HG03135 (cell line): Measurements from ENCODE around the gene ADAM12.
"Not testable (repeated sequence)": the region's sequence is repeated elsewhere in the genome, so short reads cannot be mapped to it uniquely, and the experiment has no call there.

Experiments used
- ATAC-seq: cut with Tn5 transposase; IDR thresholded peaks from one replicate; pipeline ENCODE4 v1.9.1; 2021; ENCODE audit warnings: mild to moderate bottlenecking, moderate library complexity; ENCODE audit not compliant: unreplicated experiment

The ADAM12 gene

GRCh38 chr10:126065751-126066377 is 322.4 kb downstream of the ADAM12 start:
- ATAC-seq = no peak

DNA sequence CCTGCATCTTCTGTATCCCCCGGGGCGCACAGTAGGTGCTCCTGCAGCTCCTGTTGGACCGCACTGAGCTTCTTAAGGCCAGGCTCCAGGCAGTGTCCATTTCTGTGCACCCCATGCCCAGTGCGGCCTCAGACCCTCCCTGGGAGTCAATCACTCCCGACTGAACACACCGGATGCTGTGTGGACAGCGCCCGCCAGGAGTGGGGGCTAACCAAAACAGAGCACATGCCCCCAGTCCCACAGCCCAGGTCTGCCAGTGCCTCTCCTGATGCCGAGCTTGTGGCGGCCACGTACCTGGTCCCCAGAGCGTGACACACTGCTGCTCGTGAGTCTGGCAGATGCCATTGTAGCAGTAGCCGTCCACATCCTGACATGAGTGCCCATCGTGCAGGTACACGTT is 323.8 kb downstream of the ADAM12 start:
- ATAC-seq = no peak

GRCh38 chr10:126063353-126063791 is 324.9 kb downstream of the ADAM12 start:
- ATAC-seq = no peak

GRCh38 chr10:126062131-126063032 is 325.9 kb downstream of the ADAM12 start:
- ATAC-seq = no peak

DNA sequence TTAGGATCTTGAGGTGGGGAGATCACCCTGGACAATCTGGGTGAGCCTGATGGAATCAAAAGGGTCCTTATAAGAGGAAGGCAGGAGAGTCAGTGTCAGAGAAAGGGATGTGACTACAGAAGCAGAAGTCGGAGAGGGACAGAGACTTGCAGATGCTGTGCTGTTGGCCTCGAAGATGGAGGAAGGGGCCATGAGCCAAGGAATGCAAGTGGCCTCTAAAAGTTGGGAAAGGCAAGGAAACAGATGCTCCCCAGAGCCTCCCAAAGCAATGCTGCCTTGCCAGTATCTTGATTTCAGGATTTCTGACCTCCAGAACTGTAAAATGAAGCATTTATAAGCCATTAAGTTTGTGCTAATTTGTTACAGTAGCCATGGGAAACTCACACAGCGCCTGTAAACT is 326.8 kb downstream of the ADAM12 start:
- no peak for ATAC-seq

- ATAC-seq = no peak
These were observed 327.9 kb downstream of the ADAM12 start for GRCh38 chr10:126060261-126060931.

GRCh38 chr10:126059076-126059826 is 329.0 kb downstream of the ADAM12 start:
- ATAC-seq = no peak

DNA sequence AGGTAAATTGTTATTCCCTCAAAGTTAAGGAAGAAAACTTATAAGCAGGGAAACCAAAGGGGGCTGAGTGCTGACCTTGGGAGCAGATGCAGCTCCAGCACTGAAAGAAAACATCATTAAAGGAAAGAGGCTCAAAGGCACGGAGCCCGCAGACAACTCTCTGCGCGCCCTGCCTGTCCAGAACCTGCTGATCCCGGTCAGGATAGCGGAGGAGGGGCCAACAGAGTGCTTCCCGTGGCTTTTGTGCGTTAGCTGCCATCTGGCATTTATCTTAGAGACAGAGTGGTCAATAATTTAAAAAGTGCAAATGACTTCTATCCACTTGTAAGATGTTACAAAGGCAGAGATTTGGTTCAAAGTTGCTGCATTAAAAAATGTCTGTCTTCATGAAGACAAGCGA is 329.8 kb downstream of the ADAM12 start:
- no peak for ATAC-seq

DNA sequence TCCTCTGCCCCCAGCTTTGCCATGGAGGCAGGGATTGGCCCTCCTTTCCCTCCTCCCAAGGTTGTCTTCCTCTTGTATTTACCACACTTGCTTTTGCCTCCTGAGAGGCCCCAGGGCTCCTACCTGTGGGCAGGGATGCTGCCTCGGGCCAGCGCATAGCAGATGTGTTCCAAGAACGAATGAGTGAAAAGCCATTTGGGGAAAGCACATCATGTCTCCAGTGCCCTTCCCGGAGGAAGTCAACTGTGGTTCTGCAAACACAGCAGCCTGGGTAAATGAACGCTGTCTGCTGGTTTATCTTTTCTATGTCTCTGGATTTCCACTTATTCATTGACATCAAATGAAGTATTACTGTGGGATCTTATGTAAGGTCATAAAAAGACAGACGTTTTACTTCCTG is 330.2 kb downstream of the ADAM12 start:
- ATAC-seq = no peak

DNA sequence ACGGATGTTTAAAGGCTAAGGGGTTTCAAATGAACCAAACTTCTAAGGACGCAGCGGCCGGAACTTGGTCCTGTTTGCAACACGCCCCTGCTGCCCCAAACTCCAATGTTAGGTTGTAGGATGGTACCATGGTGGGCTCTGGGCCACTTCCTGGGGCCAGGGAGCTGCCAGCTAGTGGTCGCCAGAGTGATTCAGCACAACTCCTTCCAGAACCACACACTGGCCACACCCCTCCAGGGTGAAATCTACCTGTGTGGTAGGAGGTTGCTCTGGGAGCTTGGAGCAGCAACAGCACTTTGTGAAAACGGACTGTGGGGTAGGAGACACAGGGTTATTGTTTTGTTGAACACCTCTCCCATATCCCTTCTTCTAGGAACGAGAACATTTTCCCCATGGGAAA is 330.8 kb downstream of the ADAM12 start:
- ATAC-seq = no peak

DNA sequence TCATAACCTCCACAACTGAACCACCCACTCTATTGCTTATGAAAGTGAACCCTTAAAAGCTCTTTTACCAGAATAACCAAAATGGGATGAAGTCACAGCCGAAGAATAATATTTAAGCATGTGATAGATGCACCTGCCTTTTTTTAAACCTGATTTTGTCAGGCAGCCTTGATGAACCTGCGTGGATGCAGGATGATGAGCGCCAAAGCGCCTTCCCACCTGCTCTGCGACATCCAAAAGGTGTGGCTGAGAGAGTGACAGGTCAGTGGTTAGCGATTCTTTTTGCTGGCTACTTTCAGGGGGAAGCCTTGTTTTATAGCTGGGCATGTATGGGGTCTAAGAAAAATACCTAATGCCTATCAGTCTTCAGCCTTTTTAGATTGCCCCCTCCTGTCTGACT is 334.1 kb downstream of the ADAM12 start:
- ATAC-seq = no peak

- ATAC-seq = no peak
These were observed 336.1 kb downstream of the ADAM12 start for GRCh38 chr10:126052171-126052570.

DNA sequence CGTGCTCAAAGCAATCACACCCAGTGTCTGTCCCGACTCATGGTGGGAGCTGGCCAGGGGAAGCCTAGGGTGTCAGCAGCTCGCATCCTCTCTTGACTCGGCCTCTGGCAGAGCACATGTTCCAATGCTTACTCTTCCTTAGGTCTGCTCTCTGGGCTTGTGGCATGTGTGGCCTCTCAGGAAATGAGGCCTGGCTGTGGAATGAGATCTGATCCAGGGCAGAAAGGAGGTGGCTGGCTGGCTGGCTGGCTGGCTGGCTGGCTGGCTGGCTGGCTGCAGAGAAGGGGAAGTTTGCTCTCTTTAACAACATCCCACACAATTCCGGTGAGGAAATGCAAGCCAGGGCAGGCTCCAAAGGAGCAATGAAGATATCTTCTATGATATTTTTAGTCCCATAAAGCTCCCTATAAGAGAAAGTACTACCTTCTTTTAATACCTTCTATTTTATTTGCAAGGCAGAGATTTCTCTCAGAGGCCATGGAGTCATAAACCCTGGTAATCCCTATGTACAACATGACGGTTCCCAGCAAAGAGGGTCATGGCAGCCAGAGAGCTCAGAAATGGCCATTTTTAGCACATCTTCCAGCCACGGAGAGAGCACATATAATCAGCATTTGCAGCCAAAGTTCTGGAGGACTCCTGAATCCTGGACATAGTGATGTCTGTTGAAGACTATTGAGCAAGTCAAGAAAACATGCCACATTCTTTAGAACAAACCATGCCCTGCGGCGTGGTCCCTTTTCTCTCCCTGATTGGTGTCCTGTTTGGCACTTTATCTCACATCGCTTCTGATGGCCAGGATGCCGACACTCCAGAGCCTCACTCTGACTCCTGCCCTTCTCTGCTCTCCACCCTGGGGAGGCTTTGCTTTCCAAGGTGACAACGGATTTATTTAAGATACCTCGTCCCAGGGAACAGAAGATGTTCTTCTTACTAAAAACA is 338.2 kb downstream of the ADAM12 start:
- no peak for ATAC-seq

GRCh38 chr10:126047749-126048148 is 340.5 kb downstream of the ADAM12 start:
- ATAC-seq = not testable (repeated sequence)

GRCh38 chr10:126046831-126047230 is 341.4 kb downstream of the ADAM12 start:
- no peak for ATAC-seq

DNA sequence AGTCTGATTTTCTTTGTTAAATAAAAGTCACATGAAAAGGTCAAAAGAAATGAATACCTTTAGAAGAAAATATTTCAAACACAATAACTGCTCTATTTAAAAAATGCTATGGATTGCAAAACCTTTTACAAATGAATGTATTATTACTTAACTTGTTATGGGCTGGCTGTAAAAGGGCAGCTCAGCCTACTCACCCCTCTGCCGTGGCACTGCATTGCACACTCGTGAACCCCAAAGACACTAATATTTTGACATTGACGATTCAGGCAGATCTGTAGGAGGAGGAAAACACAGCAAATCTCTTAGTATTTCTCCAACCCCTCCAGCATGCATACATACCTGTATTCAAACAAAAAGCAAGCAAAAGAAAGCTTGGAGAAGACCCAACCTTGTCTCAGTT is 342.4 kb downstream of the ADAM12 start:
- ATAC-seq = no peak

- no peak for ATAC-seq
These were observed 344.9 kb downstream of the ADAM12 start for GRCh38 chr10:126043389-126043788.

GRCh38 chr10:126042906-126043305 is 345.4 kb downstream of the ADAM12 start:
- ATAC-seq = no peak

- ATAC-seq = peak; percentile 10
These were observed 345.9 kb downstream of the ADAM12 start for GRCh38 chr10:126042354-126042753.

- peak; percentile 99 for ATAC-seq
These were observed 346.5 kb downstream of the ADAM12 start for GRCh38 chr10:126041804-126042231.
